BJ (cell line): ENCODE results near the gene LTB4R. TPM values are rescaled to one million over a fixed set of nuclear protein-coding genes. Genes with fewer than 3 reads are reported as not detected.

Source experiments
- CTCF ChIA-PET: fragments of 350-600 bp; formaldehyde crosslinking; extraction: SDS; loops from one replicate; lab custom pipeline; 2021; ENCODE audit warnings: antibody characterized with exemption, inconsistent platforms; lab: Yijun Ruan, JAX
- POLR2A ChIA-PET: fragments of 300-600 bp; sonication (Branson Sonifier 250); formaldehyde crosslinking; extraction: SDS; loops from one replicate; lab custom pipeline; 2021; ENCODE audit warnings: antibody characterized with exemption; lab: Charles Lee
- DNase-seq: peaks from one replicate; pipeline ENCODE4 v3.0.0-alpha.2; 2011; ENCODE audit warnings: low read depth
- H3K27me3 ChIP-seq: 2 replicates; pipeline ENCODE4 v1.6.0; 2011; ENCODE audit warnings: low read length; ENCODE audit not compliant: control insufficient read depth, insufficient read depth
- H3K36me3 ChIP-seq: 2 replicates; pipeline ENCODE4 v1.5.1; 2011; ENCODE audit warnings: low read length; ENCODE audit not compliant: control insufficient read depth, insufficient read depth
- H3K4me3 ChIP-seq: 2 replicates; pipeline ENCODE4 v1.5.1; 2011; ENCODE audit warnings: low read depth, mild to moderate bottlenecking, control low read depth, low read length
- polyA plus RNA-seq: library from polyadenylated mRNA; depleted of rRNA; stranded (reverse); fragments of >200 nt; gene quantifications from 2 replicates; pipeline ENCODE4 v1.2.3, GENCODE V29; 2011
- TF ChIP-seq, protein P1 (sequence below): IDR thresholded peaks from 2 replicates; pipeline ENCODE4 v1.5.1; 2011; ENCODE audit warnings: low read depth, mild to moderate bottlenecking, control low read depth, inconsistent platforms, low read length, moderate library complexity; ENCODE audit not compliant: insufficient read depth

Gene LTB4R
- polyA plus RNA-seq, 1 experiment = 2.6 TPM

DNA sequence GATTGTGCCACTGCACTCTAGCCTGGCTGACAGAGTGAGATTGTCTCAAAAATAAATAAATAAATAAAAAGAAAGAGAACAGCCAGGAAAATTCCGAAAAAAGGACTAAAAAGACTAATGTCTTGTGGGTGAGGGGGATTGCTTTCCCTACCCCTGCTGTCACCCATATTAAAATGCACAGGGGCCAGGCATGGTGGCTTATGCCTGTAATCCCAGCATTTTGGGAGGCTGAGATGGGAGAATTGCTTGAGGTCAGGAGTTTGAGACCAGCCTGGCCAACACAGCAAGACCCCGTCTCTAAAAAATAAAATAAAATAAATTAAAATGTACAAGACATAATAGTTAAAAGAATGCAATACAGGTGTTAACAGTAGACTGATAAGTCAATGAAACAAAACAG lies 17.8 kb upstream of the LTB4R start:
- no peaks in the 10 kb centered on the region for H3K27me3 ChIP-seq
- no peak for DNase-seq
- H3K4me3 ChIP-seq = no peak overlapping the region
- ChIA-PET POLR2A (interaction anchor here (0.6 kb wide), 1 partner anchor 51 kb away, joined by 3 read pairs; the partner anchor contains the start of gene TINF2), CTCF (interaction anchor here (2.1 to 3.9 kb wide), 2 partner anchors 22 to 51 kb away, joined by 16 to 25 read pairs; partner anchors contain the start of genes RABGGTA and TINF2)
- peaks cover 9% of the 10 kb centered on the region for H3K36me3 ChIP-seq
- TF ChIP-seq, protein P1, sequence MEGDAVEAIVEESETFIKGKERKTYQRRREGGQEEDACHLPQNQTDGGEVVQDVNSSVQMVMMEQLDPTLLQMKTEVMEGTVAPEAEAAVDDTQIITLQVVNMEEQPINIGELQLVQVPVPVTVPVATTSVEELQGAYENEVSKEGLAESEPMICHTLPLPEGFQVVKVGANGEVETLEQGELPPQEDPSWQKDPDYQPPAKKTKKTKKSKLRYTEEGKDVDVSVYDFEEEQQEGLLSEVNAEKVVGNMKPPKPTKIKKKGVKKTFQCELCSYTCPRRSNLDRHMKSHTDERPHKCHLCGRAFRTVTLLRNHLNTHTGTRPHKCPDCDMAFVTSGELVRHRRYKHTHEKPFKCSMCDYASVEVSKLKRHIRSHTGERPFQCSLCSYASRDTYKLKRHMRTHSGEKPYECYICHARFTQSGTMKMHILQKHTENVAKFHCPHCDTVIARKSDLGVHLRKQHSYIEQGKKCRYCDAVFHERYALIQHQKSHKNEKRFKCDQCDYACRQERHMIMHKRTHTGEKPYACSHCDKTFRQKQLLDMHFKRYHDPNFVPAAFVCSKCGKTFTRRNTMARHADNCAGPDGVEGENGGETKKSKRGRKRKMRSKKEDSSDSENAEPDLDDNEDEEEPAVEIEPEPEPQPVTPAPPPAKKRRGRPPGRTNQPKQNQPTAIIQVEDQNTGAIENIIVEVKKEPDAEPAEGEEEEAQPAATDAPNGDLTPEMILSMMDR = no peak

DNA sequence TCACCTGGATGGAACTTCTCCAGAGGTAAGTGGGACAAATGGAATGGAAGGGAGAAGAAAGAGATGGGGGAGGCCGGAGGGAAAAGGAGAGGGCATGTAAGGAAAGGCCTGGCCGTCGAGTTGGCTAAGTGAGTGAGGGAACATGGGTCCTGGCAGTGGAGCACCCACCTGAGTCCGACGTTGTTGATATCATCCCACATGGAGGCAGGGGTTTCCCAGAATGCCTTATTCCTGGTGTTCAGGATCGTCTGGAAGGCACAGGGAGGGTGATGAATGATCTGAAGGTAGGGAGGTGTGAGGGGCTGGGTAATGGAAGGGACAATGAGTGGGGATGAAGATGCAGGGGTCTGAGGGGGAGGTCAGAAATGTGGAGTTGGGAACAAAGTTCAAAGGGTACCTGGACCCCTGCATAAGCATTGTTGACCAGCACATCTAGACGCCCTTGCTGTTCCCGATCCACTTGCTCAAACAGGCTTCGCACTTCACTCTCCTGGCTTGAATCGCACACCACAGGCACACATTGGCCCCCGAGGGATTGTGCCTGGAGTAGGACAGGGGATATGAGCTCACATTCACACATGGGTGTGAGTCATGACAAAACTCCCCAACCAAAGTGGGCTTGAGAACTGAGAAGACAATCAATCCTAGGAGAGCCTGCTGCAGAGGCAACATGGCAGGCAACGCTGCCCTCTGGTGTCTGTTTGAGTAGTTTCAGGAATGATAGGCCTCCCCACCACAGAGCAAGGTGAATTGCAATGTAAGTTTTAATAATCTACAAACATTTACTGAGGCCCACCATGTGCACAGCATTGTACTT lies 14.8 kb upstream of the LTB4R start:
- TF ChIP-seq, protein P1 = peak; percentile 79
- POLR2A ChIA-PET = no interaction called here
- CTCF ChIA-PET = interaction anchor here (0.7 to 9.8 kb wide), 23 partner anchors 8 to 239 kb away, joined by 3 to 205 read pairs (median 6); partner anchors contain the start of genes CIDEB, DCAF11, GMPR2 and LTB4R
- DNase-seq = peak; percentile 49
- Histone ChIP-seq H3K27me3 (no peaks in the 10 kb centered on the region), H3K4me3 (no peak overlapping the region), H3K36me3 (peaks cover 10% of the 10 kb centered on the region)

DNA sequence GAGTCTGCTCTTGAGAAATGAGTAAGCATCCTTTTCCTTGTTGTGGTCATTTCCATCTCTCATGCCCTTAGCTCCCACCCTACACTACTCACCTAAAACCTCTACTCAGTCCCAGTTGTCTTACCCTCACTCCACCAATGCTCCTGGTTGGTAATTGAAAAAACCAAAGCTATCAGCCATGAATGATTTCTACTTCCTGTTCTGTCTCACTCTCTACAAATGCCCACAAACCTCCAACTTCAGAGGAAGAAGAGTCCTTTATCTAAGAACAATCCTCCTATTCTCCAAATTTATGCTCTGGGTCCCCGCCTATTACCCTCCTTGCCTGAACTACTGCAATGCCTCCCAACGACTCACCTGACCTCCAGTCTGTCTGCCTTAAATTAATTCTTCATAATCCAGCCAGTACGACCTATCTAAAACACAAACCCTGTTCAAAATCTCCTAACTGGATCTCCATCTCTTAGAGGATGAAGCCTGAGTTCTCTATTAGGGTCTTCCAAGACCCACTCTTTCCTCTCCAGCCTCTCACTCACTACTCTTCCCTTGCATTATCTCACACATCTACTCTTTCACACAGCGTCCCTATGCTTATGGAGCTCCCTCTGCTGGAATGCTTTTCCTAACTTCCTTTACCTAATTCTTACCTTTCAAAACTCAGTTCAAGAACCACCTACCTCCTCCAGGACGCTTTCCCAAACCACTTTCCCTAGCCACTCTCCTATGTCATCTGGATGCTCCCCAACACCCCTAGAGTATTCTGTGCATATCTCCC lies 13.9 kb upstream of the LTB4R start:
- Histone ChIP-seq H3K27me3 (no peaks in the 10 kb centered on the region), H3K4me3 (no peak overlapping the region), H3K36me3 (peaks cover 10% of the 10 kb centered on the region)
- CTCF ChIA-PET = interaction anchor here (0.6 to 9.8 kb wide), 28 partner anchors 8 to 240 kb away, joined by 3 to 205 read pairs (median 5); partner anchors contain the start of genes CHMP4A, CIDEB, DCAF11 and GMPR2
- POLR2A ChIA-PET = interaction anchor here (0.7 kb wide), 1 partner anchor 62 kb away, joined by 3 read pairs; no protein-coding TSS in a partner anchor
- no peak for DNase-seq
- TF ChIP-seq, protein P1 = peak; percentile 48

DNA sequence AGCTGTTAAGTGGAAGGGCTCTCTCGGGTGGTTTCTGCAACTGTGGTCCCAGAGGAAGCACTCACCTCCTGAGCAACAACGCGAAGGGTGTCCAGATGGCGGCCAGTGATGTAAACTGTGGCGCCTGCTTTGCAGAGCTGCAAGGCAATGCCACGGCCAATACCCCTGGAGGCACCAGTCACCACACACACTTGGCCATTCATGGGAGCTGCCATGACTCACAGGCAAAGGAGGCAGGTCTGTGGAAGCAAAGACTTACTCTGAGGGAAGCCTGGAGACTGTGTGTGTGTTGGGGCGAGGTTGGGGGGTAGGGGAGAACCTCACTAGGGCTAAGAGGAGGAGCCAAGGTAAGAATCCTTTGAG lies 12.4 kb upstream of the LTB4R start:
- no peak for DNase-seq
- CTCF ChIA-PET = interaction anchor here (0.7 to 9.8 kb wide), 16 partner anchors 10 to 242 kb away, joined by 3 to 205 read pairs (median 7); partner anchors contain the start of genes CHMP4A, CIDEB, LTB4R and LTB4R2
- TF ChIP-seq, protein P1 = no peak
- Histone ChIP-seq H3K36me3 (peaks cover 18% of the 10 kb centered on the region), H3K4me3 (peak overlapping the region; percentile 72), H3K27me3 (no peaks in the 10 kb centered on the region)
- POLR2A ChIA-PET = no interaction called here
